ENCODE data around the gene ABTB1.

ABTB1 gene

GRCh38 chr3:127707851-127708411 is 35.2 kb downstream of the ABTB1 start:
- no peak for DNase-seq

- DNase-seq = no peak
These were observed 36.1 kb downstream of the ABTB1 start for GRCh38 chr3:127708837-127709236.

GRCh38 chr3:127709320-127710060 is 36.7 kb downstream of the ABTB1 start:
- DNase-seq = no peak

- DNase-seq = no peak
These were observed 37.6 kb downstream of the ABTB1 start for GRCh38 chr3:127710155-127710941.

GRCh38 chr3:127711021-127711695 is 38.4 kb downstream of the ABTB1 start:
- DNase-seq = no peak

DNA sequence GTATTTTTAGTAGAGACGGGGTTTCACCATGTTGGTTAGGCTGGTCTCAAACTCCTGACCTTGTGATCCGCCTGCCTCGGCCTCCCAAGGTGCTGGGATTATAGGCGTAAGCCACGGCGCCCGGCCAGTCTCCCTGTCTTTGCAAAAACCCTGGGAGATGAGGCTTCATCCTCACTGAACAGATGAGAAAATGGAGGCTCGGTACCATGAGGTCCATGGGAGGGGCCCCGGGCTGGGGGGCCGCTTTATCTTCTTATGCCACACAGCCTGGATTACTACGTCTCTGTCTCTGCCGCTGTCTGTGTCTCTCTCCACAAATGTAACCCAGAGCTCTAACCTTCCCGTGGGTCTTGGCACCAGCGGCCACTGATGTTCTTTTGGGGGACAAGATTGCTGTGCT is 39.1 kb downstream of the ABTB1 start:
- no peak for DNase-seq

DNA sequence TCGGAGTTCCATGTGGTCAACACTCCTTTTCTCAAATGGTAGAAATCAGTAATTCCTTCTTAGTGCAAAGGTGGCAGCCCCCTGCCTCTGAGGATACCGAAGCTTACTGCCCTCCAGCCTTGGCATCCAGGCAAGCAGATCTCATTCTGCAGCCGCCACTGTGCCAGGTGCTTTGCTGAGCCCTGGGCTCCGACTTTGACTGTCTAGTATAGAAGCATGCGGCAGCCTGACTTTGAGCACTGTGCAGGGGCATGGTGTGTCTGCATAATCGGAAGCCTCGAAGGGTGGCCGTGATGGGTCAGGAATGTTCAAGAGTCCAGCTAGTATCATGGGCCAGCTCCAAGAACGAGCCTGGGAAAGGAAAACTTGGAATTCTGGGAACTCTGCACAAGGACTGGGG is 39.7 kb downstream of the ABTB1 start:
- no peak for DNase-seq

DNA sequence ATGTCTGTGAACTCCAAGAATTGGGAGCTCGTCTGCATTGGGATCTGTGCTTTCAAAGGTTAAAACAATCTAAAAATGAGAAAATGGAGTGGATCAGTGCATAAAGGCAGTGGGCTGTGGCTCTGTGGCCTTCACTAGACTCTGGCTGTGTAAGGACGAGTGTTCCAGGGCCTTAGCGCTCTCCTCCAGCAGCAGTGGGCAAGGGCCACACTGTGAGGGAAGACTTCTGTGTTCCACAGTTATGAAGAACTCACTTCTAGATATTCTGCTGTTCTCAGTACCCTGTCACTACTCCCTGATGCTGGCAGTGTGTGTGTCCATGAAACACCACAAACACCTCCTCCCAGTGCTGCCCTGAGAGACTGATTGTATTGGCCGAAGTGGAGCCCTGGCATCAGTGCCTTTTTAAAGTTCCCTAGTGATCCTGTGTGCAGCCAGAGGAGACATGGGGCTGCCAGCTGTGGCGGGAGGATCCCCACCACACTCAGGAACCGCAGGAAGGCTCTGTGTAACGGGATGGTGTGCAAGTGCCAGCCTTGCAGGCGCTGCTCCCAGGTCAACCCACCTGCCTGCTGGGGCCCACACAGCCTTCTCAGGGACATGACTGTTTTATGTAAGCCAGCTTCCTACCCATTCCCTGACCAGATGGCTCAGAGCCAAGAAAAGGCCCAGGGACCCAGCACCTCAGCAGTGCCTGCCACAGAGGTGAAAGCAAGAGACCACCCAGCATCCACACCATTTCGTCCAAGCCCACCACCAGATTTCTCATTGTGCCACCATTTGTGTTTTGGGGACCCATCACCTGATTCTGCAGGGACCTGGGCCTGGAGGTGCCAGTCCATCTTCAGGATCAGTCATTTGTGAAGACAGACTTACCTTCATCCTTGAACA is 40.4 kb downstream of the ABTB1 start:
- no peak for DNase-seq

GRCh38 chr3:127714125-127714571 is 41.4 kb downstream of the ABTB1 start:
- DNase-seq = no peak

- no peak for DNase-seq
These were observed 42.1 kb downstream of the ABTB1 start for GRCh38 chr3:127714866-127715265.

DNA sequence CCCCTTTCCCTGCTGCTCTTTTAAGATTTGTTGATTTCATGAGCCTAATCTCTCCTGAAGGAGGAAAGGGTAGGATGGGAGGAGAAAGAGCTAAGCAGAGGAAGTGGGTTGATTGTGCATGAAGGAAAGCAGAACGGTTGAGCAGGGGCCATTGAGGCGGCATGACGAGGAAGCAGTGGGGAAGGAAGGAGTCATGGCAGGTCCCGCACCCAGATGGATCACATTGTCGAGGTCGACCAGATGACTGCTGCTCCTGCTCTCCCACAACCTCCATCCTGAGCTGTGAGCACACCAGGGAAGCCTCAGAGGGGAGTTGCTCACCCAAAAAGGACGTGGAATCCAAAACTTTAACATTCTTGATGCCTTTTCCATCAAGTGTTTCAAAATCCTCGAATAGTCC is 42.8 kb downstream of the ABTB1 start:
- DNase-seq = no peak

- DNase-seq = no peak
These were observed 43.6 kb downstream of the ABTB1 start for GRCh38 chr3:127716384-127716783.

GRCh38 chr3:127717357-127718244 is 44.8 kb downstream of the ABTB1 start:
- DNase-seq = no peak

- DNase-seq = no peak
These were observed 45.6 kb downstream of the ABTB1 start for GRCh38 chr3:127718245-127718915.

DNA sequence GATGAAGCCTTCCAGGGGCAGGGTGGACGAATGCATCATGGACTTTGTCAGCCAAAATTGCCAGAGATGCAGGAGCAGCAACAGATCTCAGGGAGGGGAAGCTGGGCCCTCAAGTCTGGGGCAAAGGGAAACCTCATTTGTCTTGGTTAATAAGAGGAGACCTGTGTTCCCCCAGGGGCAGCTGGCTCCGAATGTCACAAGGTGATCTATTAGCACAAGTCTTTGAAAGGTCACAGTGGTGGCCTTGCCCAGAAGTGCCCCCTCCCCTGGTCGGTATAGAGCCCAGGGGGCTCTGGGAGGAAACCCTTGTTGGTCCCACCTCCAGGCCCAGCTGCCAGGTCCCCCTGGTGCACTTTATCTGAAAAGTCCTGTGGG is 46.2 kb downstream of the ABTB1 start:
- DNase-seq = no peak

DNA sequence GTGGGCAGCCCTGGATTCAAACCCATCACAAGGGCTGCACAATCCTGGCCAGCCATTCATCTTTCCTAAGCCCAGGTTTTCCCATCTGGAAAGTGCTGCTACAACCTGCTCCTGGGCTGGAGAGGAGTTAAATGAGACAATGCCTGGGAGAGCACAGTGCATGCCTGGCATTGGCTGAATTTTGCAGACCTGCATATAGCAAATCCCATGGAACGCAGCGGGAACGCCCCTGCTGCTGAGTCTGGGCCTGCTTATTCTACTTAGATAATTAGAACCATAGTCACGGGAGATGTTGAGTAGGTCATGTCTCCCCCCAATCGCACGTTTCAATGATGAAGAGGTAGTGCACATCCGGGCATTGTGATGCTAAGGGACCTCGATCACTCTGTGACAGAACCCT is 46.6 kb downstream of the ABTB1 start:
- no peak for DNase-seq

GRCh38 chr3:127720161-127720823 is 47.5 kb downstream of the ABTB1 start:
- DNase-seq = no peak

DNA sequence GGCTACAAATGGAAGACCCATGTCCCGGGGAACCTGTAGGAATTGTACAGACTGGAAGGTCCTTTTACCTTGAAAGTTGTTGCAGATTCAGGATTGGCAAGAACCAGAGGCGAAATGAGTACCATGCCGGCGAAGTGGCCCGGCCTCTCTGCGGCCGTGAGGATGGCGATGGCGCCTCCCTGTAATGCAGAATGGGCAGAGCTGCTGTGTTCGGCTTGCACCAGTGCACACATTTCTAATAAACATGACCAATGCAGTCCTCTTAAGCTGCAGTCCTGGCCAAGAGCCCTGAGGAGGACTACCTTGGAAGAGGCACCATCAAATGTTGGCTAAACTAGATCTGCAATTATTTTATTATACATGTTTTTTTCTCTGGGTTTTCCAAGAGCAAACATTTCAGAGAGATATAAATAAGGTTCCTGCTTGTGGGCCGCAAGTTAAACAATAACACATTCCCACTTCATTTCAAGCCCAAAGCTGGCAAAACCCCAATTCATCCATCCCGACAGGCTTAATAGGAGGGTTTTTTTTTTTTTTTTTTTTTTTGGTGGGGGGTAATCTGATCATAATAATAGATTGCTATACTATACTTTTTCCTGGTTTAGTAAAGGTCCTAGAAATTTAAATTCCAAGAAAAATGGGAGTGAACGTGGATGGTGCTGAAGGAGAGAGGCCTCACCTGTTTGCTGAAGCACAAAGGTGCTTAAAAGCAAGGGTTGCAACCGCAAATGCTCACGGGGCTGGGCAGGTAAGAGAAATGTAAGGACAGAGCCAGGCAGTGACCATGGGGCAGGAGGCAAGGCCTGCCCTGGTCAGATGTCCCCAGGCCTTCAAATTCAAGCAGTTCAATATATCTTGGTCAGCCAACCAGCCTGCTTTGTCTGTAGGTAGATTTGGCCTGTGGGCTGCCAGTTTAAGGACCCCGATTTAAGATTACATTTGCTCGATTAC is 48.5 kb downstream of the ABTB1 start:
- DNase-seq = no peak

All from NCI-H1930 (cell line).